Hepatocyte (in vitro differentiated cells): ENCODE data around the gene PPP1R1C. TPM values are rescaled to one million over a fixed set of nuclear protein-coding genes. Genes with fewer than 3 reads are reported as not detected.

Source experiments
- DNase-seq: peaks from one replicate; pipeline ENCODE4 v3.0.0-alpha.2; 2016; ENCODE audit warnings: low spot score
- H2AFZ ChIP-seq: fragments of 200-600 bp; sonication (generic); 2 replicates; pipeline ENCODE4 v1.6.0; 2016; ENCODE audit warnings: antibody characterized with exemption, mild to moderate bottlenecking
- H3K27ac ChIP-seq: fragments of 200-600 bp; sonication (generic); 2 replicates; pipeline ENCODE4 v1.5.1; 2016; ENCODE audit warnings: mild to moderate bottlenecking
- H3K27me3 ChIP-seq: fragments of 200-600 bp; sonication (generic); 2 replicates; pipeline ENCODE4 v1.6.1; 2016
- H3K36me3 ChIP-seq: fragments of 200-600 bp; sonication (generic); replicated peaks from 2 replicates; pipeline ENCODE4 v1.5.1; 2016; ENCODE audit warnings: low read depth; ENCODE audit not compliant: insufficient read depth
- H3K4me1 ChIP-seq: fragments of 200-600 bp; sonication (generic); 2 replicates; pipeline ENCODE4 v1.5.1; 2016; ENCODE audit warnings: mild to moderate bottlenecking, moderate library complexity; ENCODE audit not compliant: insufficient read depth
- H3K4me2 ChIP-seq: fragments of 200-600 bp; sonication (generic); 2 replicates; pipeline ENCODE4 v1.6.0; 2016
- H3K4me3 ChIP-seq: fragments of 200-600 bp; sonication (generic); 2 replicates; pipeline ENCODE4 v1.5.1; 2016; ENCODE audit warnings: mild to moderate bottlenecking
- H3K79me2 ChIP-seq: fragments of 200-600 bp; sonication (generic); 2 replicates; pipeline ENCODE4 v1.6.0; 2017; ENCODE audit warnings: mild to moderate bottlenecking
- H3K9me2 ChIP-seq: fragments of 200-600 bp; sonication (generic); replicated peaks from 2 replicates; pipeline ENCODE4 v1.6.0; 2017; ENCODE audit warnings: mild to moderate bottlenecking; ENCODE audit not compliant: insufficient read depth
- H3K9me3 ChIP-seq: fragments of 200-600 bp; sonication (generic); 2 replicates; pipeline ENCODE4 v1.5.1; 2016; ENCODE audit warnings: low read depth, mild to moderate bottlenecking
- H4K20me1 ChIP-seq: fragments of 200-600 bp; sonication (generic); 2 replicates; pipeline ENCODE4 v1.6.0; 2016; ENCODE audit warnings: mild to moderate bottlenecking; ENCODE audit not compliant: insufficient read depth, poor library complexity, severe bottlenecking
- EZH2 ChIP-seq: fragments of 200-600 bp; sonication (generic); IDR thresholded peaks from 2 replicates; pipeline ENCODE4 v1.6.1; 2016; ENCODE audit warnings: antibody characterized with exemption, mild to moderate bottlenecking, borderline replicate concordance
- EZH2phosphoT487 ChIP-seq: fragments of 200-600 bp; sonication (generic); IDR thresholded peaks from one replicate; pipeline ENCODE4 v1.6.1; 2018; ENCODE audit warnings: antibody characterized with exemption, mild to moderate bottlenecking, low read depth, moderate library complexity; ENCODE audit not compliant: unreplicated experiment, severe bottlenecking
- WGBS: methylation state at CpG from one replicate; pipeline ENCODE4 v1.1.6; 2016; ENCODE audit warnings: low lambda C conversion rate; ENCODE audit errors: missing lambda C conversion rate; 5-methylcytosine and 5-hydroxymethylcytosine counted together
- polyA plus RNA-seq: library from polyadenylated mRNA; unstranded; fragments of >200 nt; fragmentation: Nextera tagmentation; extraction: Ambion mirVana; gene quantifications from 2 replicates; pipeline ENCODE4 v1.2.1, GENCODE V29; 2016
- total RNA-seq: library from RNA; depleted of rRNA; stranded (reverse); fragments of >200 nt; gene quantifications from 2 replicates; pipeline ENCODE4 v1.2.3, GENCODE V29; 2014
- TF ChIP-seq, protein P1 (sequence below): fragments of 200-600 bp; sonication (generic); IDR thresholded peaks from 2 replicates; pipeline ENCODE4 v1.5.1; 2016; ENCODE audit warnings: antibody characterized with exemption, mild to moderate bottlenecking; ENCODE audit not compliant: poor library complexity

The PPP1R1C gene
- total and polyA plus RNA-seq, 2 experiments from 2014 or later: 8.4 to 10.7 TPM

GRCh38 chr2:182144041-182144775 lies 158.6 kb downstream of the PPP1R1C start:
- no peaks in the 10 kb centered on the region for H3K36me3 ChIP-seq
- no peaks in the 10 kb centered on the region for H3K4me1 ChIP-seq
- H3K79me2 ChIP-seq: no peaks in the 10 kb centered on the region
- no peaks in the 10 kb centered on the region for H3K9me3 ChIP-seq
- no peak overlapping the region for H3K27ac ChIP-seq
- DNase-seq: no peak
- H3K27me3 ChIP-seq: no peaks in the 10 kb centered on the region
- 52% methylated on average over 7 of the region's 7 CpGs for WGBS
- H3K9me2 ChIP-seq: no peaks in the 10 kb centered on the region
- no peak overlapping the region for H2AFZ ChIP-seq
- no peaks in the 10 kb centered on the region for H4K20me1 ChIP-seq
- no peak overlapping the region for H3K4me3 ChIP-seq
- TF ChIP-seq EZH2 (no peak), EZH2phosphoT487 (no peak)
- TF ChIP-seq, protein P1, sequence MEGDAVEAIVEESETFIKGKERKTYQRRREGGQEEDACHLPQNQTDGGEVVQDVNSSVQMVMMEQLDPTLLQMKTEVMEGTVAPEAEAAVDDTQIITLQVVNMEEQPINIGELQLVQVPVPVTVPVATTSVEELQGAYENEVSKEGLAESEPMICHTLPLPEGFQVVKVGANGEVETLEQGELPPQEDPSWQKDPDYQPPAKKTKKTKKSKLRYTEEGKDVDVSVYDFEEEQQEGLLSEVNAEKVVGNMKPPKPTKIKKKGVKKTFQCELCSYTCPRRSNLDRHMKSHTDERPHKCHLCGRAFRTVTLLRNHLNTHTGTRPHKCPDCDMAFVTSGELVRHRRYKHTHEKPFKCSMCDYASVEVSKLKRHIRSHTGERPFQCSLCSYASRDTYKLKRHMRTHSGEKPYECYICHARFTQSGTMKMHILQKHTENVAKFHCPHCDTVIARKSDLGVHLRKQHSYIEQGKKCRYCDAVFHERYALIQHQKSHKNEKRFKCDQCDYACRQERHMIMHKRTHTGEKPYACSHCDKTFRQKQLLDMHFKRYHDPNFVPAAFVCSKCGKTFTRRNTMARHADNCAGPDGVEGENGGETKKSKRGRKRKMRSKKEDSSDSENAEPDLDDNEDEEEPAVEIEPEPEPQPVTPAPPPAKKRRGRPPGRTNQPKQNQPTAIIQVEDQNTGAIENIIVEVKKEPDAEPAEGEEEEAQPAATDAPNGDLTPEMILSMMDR: no peak
- no peak overlapping the region for H3K4me2 ChIP-seq

- no peaks in the 10 kb centered on the region for H3K9me3 ChIP-seq
- H2AFZ ChIP-seq: no peak overlapping the region
- TF ChIP-seq EZH2phosphoT487: no peak
- TF ChIP-seq, protein P1: no peak
- no peak for TF ChIP-seq EZH2
- no peak for DNase-seq
- H3K27ac ChIP-seq: no peak overlapping the region
- no peaks in the 10 kb centered on the region for H4K20me1 ChIP-seq
- H3K9me2 ChIP-seq: no peaks in the 10 kb centered on the region
- 81% methylated on average over 1 of the region's 1 CpG for WGBS
- no peak overlapping the region for H3K4me2 ChIP-seq
- no peak overlapping the region for H3K4me3 ChIP-seq
- H3K36me3 ChIP-seq: no peaks in the 10 kb centered on the region
- H3K27me3 ChIP-seq: no peaks in the 10 kb centered on the region
- H3K4me1 ChIP-seq: no peaks in the 10 kb centered on the region
- no peaks in the 10 kb centered on the region for H3K79me2 ChIP-seq
Measured at GRCh38 chr2:182144776-182145165, 159.1 kb downstream of the PPP1R1C start.

GRCh38 chr2:182148344-182148743 lies 162.7 kb downstream of the PPP1R1C start:
- Histone ChIP-seq H3K79me2 (no peaks in the 10 kb centered on the region), H2AFZ (no peak overlapping the region), H4K20me1 (no peaks in the 10 kb centered on the region), H3K9me2 (no peaks in the 10 kb centered on the region), H3K27ac (no peak overlapping the region), H3K9me3 (no peaks in the 10 kb centered on the region), H3K27me3 (no peaks in the 10 kb centered on the region), H3K4me1 (no peaks in the 10 kb centered on the region), H3K36me3 (no peaks in the 10 kb centered on the region), H3K4me3 (no peak overlapping the region), H3K4me2 (no peak overlapping the region)
- DNase-seq: no peak
- 77% methylated on average over 2 of the region's 2 CpGs for whole genome bisulfite sequencing
- no peak for TF ChIP-seq EZH2
- TF ChIP-seq, protein P1: no peak
- TF ChIP-seq EZH2phosphoT487: no peak
